ENCODE measurements around the gene STXBP2. TPM values are rescaled to one million over a fixed set of nuclear protein-coding genes. Genes with fewer than 3 reads are reported as not detected.

The STXBP2 gene
- total RNA-seq, 4 donors from 2014 or later, result 2.4 to 10.3 (median 8.2) TPM; not detected in 1

DNA sequence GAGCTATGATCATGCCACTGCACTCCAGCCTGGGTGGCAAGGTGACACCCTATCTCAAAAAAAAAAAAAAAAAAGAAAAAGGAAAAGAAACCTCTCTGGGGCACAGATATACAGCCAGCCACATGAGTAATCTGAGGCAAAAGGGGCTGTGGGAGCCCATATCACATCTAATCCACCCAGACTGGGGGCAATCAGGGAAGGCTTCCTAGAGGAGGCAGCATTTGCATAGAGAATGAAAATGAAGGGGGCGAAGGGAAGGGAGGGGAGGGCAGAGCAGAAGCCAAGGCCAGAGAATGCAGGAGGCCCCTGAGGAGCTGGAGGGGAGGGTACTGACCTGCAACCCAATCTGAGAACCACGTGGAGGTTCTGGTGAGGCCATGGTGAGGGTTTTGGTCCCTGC is 13.2 kb downstream of the STXBP2 start:
- H3K27ac ChIP-seq, result no peak overlapping the region
- TF ChIP-seq POLR2A (IDR thresholded peaks at IDR 0.05), result no peak
- H3K9me3 ChIP-seq, result no peaks in the 10 kb centered on the region
- H3K36me3 ChIP-seq, result no peaks in the 10 kb centered on the region
- H3K4me1 ChIP-seq, result no peaks in the 10 kb centered on the region
- H3K27me3 ChIP-seq, result peaks cover 0 to 7% of the 10 kb centered on the region in 2 donors
- no peak for DNase-seq
- intact Hi-C loops (cut with DNase I; ENCODE audit: low total_unique reads), result no loop called here
- H3K4me3 ChIP-seq, result no peak overlapping the region

- TF ChIP-seq POLR2A (IDR thresholded peaks at IDR 0.05), result no peak
- TF ChIP-seq CTCF (IDR thresholded peaks at IDR 0.05), result peak; percentile 88 to 95 (median 90)
- no peak overlapping the region for H3K27ac ChIP-seq
- DNase-seq, result peak; percentile 74 to 79
- H3K4me1 ChIP-seq, result no peaks in the 10 kb centered on the region
- intact Hi-C loops (cut with DNase I; ENCODE audit: low total_unique reads), result no loop called here
- no peak overlapping the region for H3K4me3 ChIP-seq
- H3K27me3 ChIP-seq, result peaks cover 0 to 7% of the 10 kb centered on the region in 2 donors
- no peaks in the 10 kb centered on the region for H3K36me3 ChIP-seq
- no peaks in the 10 kb centered on the region for H3K9me3 ChIP-seq
Observed at GRCh38 chr19:7652061-7652641, 15.2 kb downstream of the STXBP2 start.

DNA sequence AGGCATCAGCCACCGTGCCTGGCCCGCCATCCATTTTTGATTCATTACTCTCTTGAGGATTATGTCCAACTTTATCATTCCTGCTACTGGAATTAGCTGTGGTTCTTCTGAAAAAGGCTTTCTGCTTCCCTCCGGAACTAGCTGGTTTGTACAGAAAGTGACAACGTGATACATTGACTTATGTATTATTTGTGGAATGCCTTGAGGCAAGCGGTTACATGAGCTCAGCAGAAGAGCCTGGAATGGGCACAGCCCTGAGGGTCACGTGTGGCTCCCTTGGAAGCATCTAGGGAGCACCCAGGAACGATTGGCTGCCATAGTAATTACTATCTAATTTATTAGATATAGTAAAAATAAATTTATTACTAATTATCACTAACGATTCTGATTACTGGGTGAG is 17.5 kb downstream of the STXBP2 start:
- DNase-seq, result no peak
- no peaks in the 10 kb centered on the region for H3K36me3 ChIP-seq
- intact Hi-C loops (cut with DNase I; ENCODE audit: low total_unique reads), result no loop called here
- no peak overlapping the region for H3K27ac ChIP-seq
- H3K4me3 ChIP-seq, result no peak overlapping the region
- H3K27me3 ChIP-seq, result peaks cover 0 to 7% of the 10 kb centered on the region in 2 donors
- TF ChIP-seq POLR2A (IDR thresholded peaks at IDR 0.05), result no peak
- no peak for TF ChIP-seq CTCF (IDR thresholded peaks at IDR 0.05)
- H3K4me1 ChIP-seq, result no peaks in the 10 kb centered on the region
- H3K9me3 ChIP-seq, result no peaks in the 10 kb centered on the region

DNA sequence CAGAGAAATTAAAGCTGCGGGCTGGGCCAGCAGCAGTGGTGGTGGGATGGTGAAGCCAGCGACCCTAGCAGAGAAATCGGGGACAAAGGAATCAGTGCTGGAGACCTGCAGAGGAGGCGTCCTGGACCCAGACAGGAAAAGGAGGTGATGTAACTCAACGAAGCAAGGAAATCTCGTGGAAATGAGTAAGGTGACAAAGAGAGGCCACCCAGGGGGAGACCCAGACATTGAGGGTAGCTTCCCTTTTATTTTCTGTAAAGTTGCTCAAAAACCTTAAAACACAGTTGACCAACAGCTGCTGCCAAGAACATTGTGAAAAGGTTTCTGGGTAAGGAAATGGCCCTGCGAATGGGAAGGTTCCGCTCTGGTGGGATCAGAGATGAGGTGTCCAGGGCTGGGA is 18.7 kb downstream of the STXBP2 start:
- intact Hi-C loops (cut with DNase I; ENCODE audit: low total_unique reads), result no loop called here
- DNase-seq, result no peak
- H3K9me3 ChIP-seq, result no peaks in the 10 kb centered on the region

DNA sequence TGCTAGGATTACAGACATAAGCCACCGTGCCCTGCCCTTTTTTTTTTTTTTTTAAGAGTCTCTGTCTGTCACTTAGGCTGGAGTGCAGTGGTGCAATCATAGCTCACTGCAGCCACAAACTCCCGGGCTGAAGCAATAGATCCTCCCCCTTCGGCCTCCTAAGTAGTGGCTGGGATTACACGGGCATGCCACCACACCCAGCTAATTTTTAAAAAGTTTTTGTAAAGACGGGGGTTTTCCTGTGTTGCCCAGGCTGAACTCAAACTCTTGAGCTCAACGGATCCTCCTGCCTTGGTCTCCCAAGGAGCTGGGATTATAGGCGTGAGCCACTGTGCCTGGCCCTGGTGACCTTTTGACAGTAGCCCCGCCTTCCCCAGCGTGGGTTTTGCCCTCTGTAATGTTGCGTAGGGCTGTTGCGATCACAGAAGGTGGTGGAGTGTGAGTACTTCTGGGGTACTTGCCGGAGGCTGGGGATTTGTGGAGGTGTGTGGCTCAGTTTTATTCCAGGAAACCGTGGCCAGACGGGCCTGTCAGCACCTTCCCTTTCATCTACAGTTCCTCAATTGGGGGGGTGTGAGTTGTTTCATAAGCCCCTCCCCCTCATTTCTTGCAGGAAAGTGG is 20.3 kb downstream of the STXBP2 start:
- intact Hi-C loops (cut with DNase I; ENCODE audit: low total_unique reads), result no loop called here
- Histone ChIP-seq H3K9me3 (no peaks in the 10 kb centered on the region), H3K36me3 (no peaks in the 10 kb centered on the region), H3K27me3 (no peaks in the 10 kb centered on the region), H3K4me3 (no peak overlapping the region), H3K27ac (no peak overlapping the region), H3K4me1 (no peaks in the 10 kb centered on the region)
- TF ChIP-seq POLR2A (IDR thresholded peaks at IDR 0.05) (no peak), CTCF (IDR thresholded peaks at IDR 0.05) (no peak)
- no peak for DNase-seq

More for the DNA sequence above, 18.7 kb downstream of the STXBP2 start:
- H3K4me3 ChIP-seq, result no peak overlapping the region
- H3K27ac ChIP-seq, result no peak overlapping the region
- no peak for TF ChIP-seq POLR2A (IDR thresholded peaks at IDR 0.05)
- no peak for TF ChIP-seq CTCF (IDR thresholded peaks at IDR 0.05)
- H3K27me3 ChIP-seq, result peaks cover 0 to 7% of the 10 kb centered on the region in 2 donors
- H3K4me1 ChIP-seq, result no peaks in the 10 kb centered on the region
- no peaks in the 10 kb centered on the region for H3K36me3 ChIP-seq

Data from uterus (tissue), 4 donors.